ENCODE measurements around the gene GNAS.

DNA sequence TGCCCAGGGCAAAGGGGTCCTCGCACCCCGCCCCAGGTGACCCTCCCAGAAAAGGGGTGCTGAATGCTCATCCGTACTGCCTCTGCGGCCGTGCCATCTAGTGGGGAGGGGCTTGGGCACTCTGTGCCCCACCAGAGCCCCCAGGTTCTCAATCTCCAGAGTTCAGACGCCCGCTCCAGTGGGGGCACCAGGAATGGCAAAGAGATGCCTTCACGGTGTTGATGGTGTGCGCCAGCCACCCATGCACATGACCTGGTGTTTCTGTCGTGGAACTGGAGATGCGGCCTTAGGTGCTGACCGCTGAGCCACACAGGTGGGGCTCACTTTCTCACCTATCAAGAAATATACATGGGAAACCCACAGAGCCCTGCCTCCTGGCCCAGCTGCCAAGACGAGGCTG lies 32.6 kb upstream of the GNAS start:
- TF ChIP-seq CTCF (IDR thresholded peaks at IDR 0.05) (no peak), POLR2A (IDR thresholded peaks at IDR 0.05) (no peak)
